ENCODE results near the gene SRGN.

Gene SRGN

GRCh38 chr10:69104994-69105790 is 17.3 kb downstream of the SRGN start:
- no peak overlapping the region for H3K4me3 ChIP-seq (ENCODE audit: control insufficient read depth, low read depth, low read length)
- TF ChIP-seq CTCF (conservative IDR thresholded peaks at IDR 0.05; ENCODE audit: control insufficient read depth, insufficient read depth, low read depth, low read length): no peak
- no peak for DNase-seq (ENCODE audit: low read depth)

GRCh38 chr10:69107176-69107490 is 19.2 kb downstream of the SRGN start:
- TF ChIP-seq CTCF (conservative IDR thresholded peaks at IDR 0.05; ENCODE audit: control insufficient read depth, insufficient read depth, low read depth, low read length): no peak
- H3K4me3 ChIP-seq (ENCODE audit: control insufficient read depth, low read depth, low read length): no peak overlapping the region
- no peak for DNase-seq (ENCODE audit: low read depth)

- no peak for TF ChIP-seq CTCF (conservative IDR thresholded peaks at IDR 0.05; ENCODE audit: control insufficient read depth, insufficient read depth, low read depth, low read length)
- no peak for DNase-seq (ENCODE audit: low read depth)
Measured at GRCh38 chr10:69107699-69108098, 19.8 kb downstream of the SRGN start.

GRCh38 chr10:69119896-69120295 is 32.0 kb downstream of the SRGN start:
- no peak for TF ChIP-seq CTCF (conservative IDR thresholded peaks at IDR 0.05; ENCODE audit: control insufficient read depth, insufficient read depth, low read depth, low read length)
- H3K4me3 ChIP-seq (ENCODE audit: control insufficient read depth, low read depth, low read length): no peak overlapping the region
- no peak for DNase-seq (ENCODE audit: low read depth)

More at GRCh38 chr10:69107699-69108098, 19.8 kb downstream of the SRGN start:
- H3K4me3 ChIP-seq (ENCODE audit: control insufficient read depth, low read depth, low read length): no peak overlapping the region

- H3K4me3 ChIP-seq (ENCODE audit: control insufficient read depth, low read depth, low read length): peak overlapping the region; percentile 81
- peak; percentile 43 for TF ChIP-seq CTCF (conservative IDR thresholded peaks at IDR 0.05; ENCODE audit: control insufficient read depth, insufficient read depth, low read depth, low read length)
- DNase-seq (ENCODE audit: low read depth): peak; percentile 63
Measured at GRCh38 chr10:69123306-69123746, 35.4 kb downstream of the SRGN start.

- no peak for TF ChIP-seq CTCF (conservative IDR thresholded peaks at IDR 0.05; ENCODE audit: control insufficient read depth, insufficient read depth, low read depth, low read length)
- peak; percentile 96 for DNase-seq (ENCODE audit: low read depth)
- H3K4me3 ChIP-seq (ENCODE audit: control insufficient read depth, low read depth, low read length): peak within 1 kb of the TSS; percentile 81
Measured at GRCh38 chr10:69123747-69124562, 36.1 kb downstream of the SRGN start, which contains the start of gene VPS26A. Gene VPS26A (plus strand): TSS chr10:69124178. CDS start chr10:69124278, 100 bp downstream.
